ENCODE results near the gene ZNF497. TPM values are rescaled to one million over a fixed set of nuclear protein-coding genes. Genes with fewer than 3 reads are reported as not detected.

Gene ZNF497
- total RNA-seq, 2 experiments from 2014 or later, result 0.28 to 0.55 TPM

DNA sequence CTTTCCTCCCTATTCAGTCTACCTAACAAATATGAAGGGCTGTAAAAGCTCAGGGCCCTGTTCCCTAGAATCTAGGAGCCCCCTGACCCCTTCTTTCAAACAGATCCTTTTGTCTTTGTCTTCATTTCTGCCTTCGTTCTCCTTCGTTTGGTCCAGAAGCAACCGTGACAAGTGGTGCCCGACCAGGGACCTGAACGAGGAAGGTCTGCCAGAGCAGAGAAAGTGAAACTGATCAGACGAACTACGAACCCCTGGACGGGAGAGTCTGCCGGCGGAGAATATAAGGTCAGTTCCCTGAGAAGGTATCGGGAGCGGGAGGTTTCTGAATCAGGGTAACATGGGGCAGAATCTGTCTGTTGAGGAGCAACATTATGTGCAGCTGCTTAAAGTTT lies 56.6 kb downstream of the ZNF497 start:
- Histone ChIP-seq H3K4me3 (ENCODE audit: low read length) (peak overlapping the region; percentile 96), H3K27me3 (ENCODE audit: control insufficient read depth in 1 of 2, insufficient read depth in 2 of 2, low read length in 2 of 2) (no peaks in the 10 kb centered on the region), H3K27ac (ENCODE audit: low read depth in 1 of 2, low read length in 2 of 2) (peak overlapping the region; percentile 93 to 97), H3K9me3 (ENCODE audit: control insufficient read depth in 1 of 2, insufficient read depth in 1 of 2, low read length in 2 of 2) (no peaks in the 10 kb centered on the region), H3K36me3 (ENCODE audit: insufficient read depth, low read length) (peaks cover 40% of the 10 kb centered on the region), H3K4me1 (ENCODE audit: insufficient read depth, low read length) (peaks cover 21% of the 10 kb centered on the region)
- H3K27me3 Mint-ChIP-seq, result no peaks in the 10 kb centered on the region
- intact Hi-C loops (cut with DNase I, micrococcal nuclease), result loop anchor here (1.0 to 5.0 kb wide), 10 partner anchors 20 to 211 kb away; partner anchors contain the start of genes ZNF274 (in 2 of the 2), ZNF497 (in 2 of the 2), ZNF8 (in 2 of the 2) and RPS5 (in 1 of the 2)
- peak in 3 of 14 experiments; percentile 22 to 32 (median 26) for DNase-seq
- peak overlapping the region; percentile 95 for H3K4me3 Mint-ChIP-seq
- peaks cover 55% of the 10 kb centered on the region for H3K4me1 Mint-ChIP-seq (ENCODE audit: low read depth)
- no peaks in the 10 kb centered on the region for H3K9me3 Mint-ChIP-seq
- peaks cover 89% of the 10 kb centered on the region for H3K36me3 Mint-ChIP-seq (ENCODE audit: low read depth)
- ChIA-PET POLR2A (interaction anchor here (0.6 to 3.3 kb wide), 6 partner anchors 21 to 200 kb away, joined by 3 to 31 read pairs (median 8); partner anchors contain the start of genes ZNF274, ZNF584, ZNF8 and ZSCAN22), CTCF (interaction anchor here (1.2 kb wide), 1 partner anchor 70 kb away, joined by 3 read pairs; no protein-coding TSS in a partner anchor)
- ATAC-seq (ENCODE audit: poor library complexity), result no peak
- H3K27ac Mint-ChIP-seq, result peak overlapping the region; percentile 95
- TF ChIP-seq, protein P1, sequence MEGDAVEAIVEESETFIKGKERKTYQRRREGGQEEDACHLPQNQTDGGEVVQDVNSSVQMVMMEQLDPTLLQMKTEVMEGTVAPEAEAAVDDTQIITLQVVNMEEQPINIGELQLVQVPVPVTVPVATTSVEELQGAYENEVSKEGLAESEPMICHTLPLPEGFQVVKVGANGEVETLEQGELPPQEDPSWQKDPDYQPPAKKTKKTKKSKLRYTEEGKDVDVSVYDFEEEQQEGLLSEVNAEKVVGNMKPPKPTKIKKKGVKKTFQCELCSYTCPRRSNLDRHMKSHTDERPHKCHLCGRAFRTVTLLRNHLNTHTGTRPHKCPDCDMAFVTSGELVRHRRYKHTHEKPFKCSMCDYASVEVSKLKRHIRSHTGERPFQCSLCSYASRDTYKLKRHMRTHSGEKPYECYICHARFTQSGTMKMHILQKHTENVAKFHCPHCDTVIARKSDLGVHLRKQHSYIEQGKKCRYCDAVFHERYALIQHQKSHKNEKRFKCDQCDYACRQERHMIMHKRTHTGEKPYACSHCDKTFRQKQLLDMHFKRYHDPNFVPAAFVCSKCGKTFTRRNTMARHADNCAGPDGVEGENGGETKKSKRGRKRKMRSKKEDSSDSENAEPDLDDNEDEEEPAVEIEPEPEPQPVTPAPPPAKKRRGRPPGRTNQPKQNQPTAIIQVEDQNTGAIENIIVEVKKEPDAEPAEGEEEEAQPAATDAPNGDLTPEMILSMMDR (IDR thresholded peaks at IDR 0.05), result no peak

DNA sequence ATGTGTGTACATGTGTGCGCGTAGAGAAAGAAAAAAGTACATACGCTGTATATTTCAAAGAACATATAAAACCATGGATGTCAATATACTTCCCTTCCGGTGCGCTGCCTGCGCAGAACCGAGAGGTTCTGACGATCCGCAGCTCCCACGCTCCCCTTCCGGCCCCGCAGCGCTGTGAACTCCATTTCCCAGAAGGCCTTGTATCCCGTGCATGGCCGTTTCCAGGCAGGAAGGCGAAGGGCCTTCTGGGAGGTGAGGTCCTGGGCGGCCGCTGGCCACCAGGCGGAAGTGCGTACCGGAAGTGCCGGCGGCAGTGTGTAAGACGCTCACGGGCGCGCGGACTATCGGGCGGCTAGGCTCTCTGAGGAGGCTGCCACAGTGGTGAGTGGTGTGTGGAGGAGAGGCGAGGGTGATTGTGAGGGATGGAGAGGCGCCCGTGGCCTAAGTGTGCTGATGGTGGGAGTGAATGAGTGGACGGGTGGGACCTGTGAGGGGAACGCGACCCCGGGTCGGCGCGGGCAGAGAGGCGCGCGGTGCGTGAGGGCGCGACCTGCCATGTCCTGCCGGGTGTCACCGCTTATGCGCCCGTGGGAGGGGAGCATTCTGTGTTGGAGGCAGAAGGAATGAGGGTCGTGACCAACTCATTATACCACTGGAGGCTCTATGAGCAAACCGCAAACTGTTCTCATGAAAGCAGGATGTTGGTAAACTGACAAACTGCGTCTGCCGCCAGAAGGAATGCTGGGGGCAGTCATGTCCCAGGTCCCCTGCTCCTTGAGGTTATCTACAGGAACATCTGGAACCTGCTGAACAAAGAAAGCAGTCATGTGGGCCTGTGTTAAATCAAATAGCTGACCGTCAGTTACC lies 57.3 kb downstream of the ZNF497 start, which contains the start of gene ERVK3-1:
TSS of gene ERVK3-1 (plus strand) at position 313 of the 867 bp plus-strand sequence. CDS start 6,792 bp downstream, outside the sequence.
- intact Hi-C loops (cut with DNase I, micrococcal nuclease), result loop anchor here (1.0 to 5.0 kb wide), 10 partner anchors 21 to 212 kb away; partner anchors contain the start of genes ZNF497 (in 2 of the 2), ZNF8 (in 2 of the 2), RPS5 (in 1 of the 2) and ZBTB45 (in 1 of the 2)
- ChIA-PET CTCF (interaction anchor here (1.2 kb wide), 1 partner anchor 69 kb away, joined by 3 read pairs; no protein-coding TSS in a partner anchor), POLR2A (interaction anchor here (0.6 to 3.3 kb wide), 17 partner anchors 12 to 1114 kb away, joined by 3 to 31 read pairs (median 4); partner anchors contain the start of genes ZNF132, ZNF264, ZNF274 and ZNF497)
- Mint-ChIP-seq H3K36me3 (ENCODE audit: low read depth) (peaks cover 91% of the 10 kb centered on the region), H3K9me3 (no peaks in the 10 kb centered on the region), H3K4me3 (peak within 1 kb of the TSS; percentile 95), H3K27ac (peak within 1 kb of the TSS; percentile 95), H3K4me1 (ENCODE audit: low read depth) (peaks cover 52% of the 10 kb centered on the region), H3K27me3 (no peaks in the 10 kb centered on the region)
- peak; percentile 96 for ATAC-seq (ENCODE audit: poor library complexity)
- Histone ChIP-seq H3K4me1 (ENCODE audit: insufficient read depth, low read length) (peaks cover 21% of the 10 kb centered on the region), H3K27me3 (ENCODE audit: control insufficient read depth in 1 of 2, insufficient read depth in 2 of 2, low read length in 2 of 2) (no peaks in the 10 kb centered on the region), H3K9me3 (ENCODE audit: control insufficient read depth in 1 of 2, insufficient read depth in 1 of 2, low read length in 2 of 2) (no peaks in the 10 kb centered on the region), H3K4me3 (ENCODE audit: low read length) (peak within 1 kb of the TSS; percentile 96), H3K27ac (ENCODE audit: low read depth in 1 of 2, low read length in 2 of 2) (peak within 1 kb of the TSS; percentile 93 to 97), H3K36me3 (ENCODE audit: insufficient read depth, low read length) (peaks cover 41% of the 10 kb centered on the region)
- peak; percentile 84 to 99 (median 92) for DNase-seq
- TF ChIP-seq, protein P1 (IDR thresholded peaks at IDR 0.05), result no peak

DNA sequence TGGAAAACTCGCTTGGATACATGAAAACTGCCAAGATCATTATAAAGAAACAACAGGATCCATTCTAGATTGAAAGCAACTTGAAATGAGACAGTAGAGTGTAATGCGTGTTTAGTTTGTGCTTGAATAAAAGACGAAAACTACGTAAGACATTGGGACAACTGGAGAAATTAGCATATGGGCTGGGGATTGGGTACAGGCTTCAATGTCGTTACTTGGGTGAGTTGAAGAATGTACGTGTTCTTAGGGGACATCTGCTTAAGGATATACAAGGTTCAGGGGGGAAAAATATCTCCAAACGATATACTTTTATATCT lies 57.8 kb downstream of the ZNF497 start:
- no peaks in the 10 kb centered on the region for H3K27me3 Mint-ChIP-seq
- Histone ChIP-seq H3K9me3 (ENCODE audit: control insufficient read depth in 1 of 2, insufficient read depth in 1 of 2, low read length in 2 of 2) (no peaks in the 10 kb centered on the region), H3K27me3 (ENCODE audit: control insufficient read depth in 1 of 2, insufficient read depth in 2 of 2, low read length in 2 of 2) (no peaks in the 10 kb centered on the region), H3K4me1 (ENCODE audit: insufficient read depth, low read length) (peaks cover 21% of the 10 kb centered on the region), H3K36me3 (ENCODE audit: insufficient read depth, low read length) (peaks cover 40% of the 10 kb centered on the region), H3K4me3 (ENCODE audit: low read length) (peak overlapping the region; percentile 96), H3K27ac (ENCODE audit: low read depth in 1 of 2, low read length in 2 of 2) (peak overlapping the region; percentile 93 to 97)
- DNase-seq, result no peak
- intact Hi-C loops (cut with DNase I, micrococcal nuclease), result loop anchor here (1.0 to 5.0 kb wide), 10 partner anchors 22 to 213 kb away; partner anchors contain the start of genes ZNF497 (in 2 of the 2), ZNF8 (in 2 of the 2), RPS5 (in 1 of the 2) and ZBTB45 (in 1 of the 2)
- peaks cover 91% of the 10 kb centered on the region for H3K36me3 Mint-ChIP-seq (ENCODE audit: low read depth)
- ChIA-PET POLR2A (interaction anchor here (0.6 to 3.3 kb wide), 16 partner anchors 13 to 1114 kb away, joined by 3 to 31 read pairs (median 4); partner anchors contain the start of genes ZNF132, ZNF264, ZNF274 and ZNF497), CTCF (no interaction called here)
- peak overlapping the region; percentile 95 for H3K27ac Mint-ChIP-seq
- no peak for ATAC-seq (ENCODE audit: poor library complexity)
- TF ChIP-seq, protein P1 (IDR thresholded peaks at IDR 0.05), result no peak
- peaks cover 48% of the 10 kb centered on the region for H3K4me1 Mint-ChIP-seq (ENCODE audit: low read depth)
- no peaks in the 10 kb centered on the region for H3K9me3 Mint-ChIP-seq
- peak overlapping the region; percentile 95 for H3K4me3 Mint-ChIP-seq
